OCI-LY3 (cell line): ENCODE results near the gene NOS1AP.

ENCODE experiments used
- H2AFZ ChIP-seq: fragments of 200-600, 300-600 bp; shearing (Covaris generic); 2 replicates; pipeline ENCODE4 v1.6.0; 2014; ENCODE audit warnings: antibody characterized with exemption, low read depth, low read length
- H3K27ac ChIP-seq: fragments of 200-600, 300-600 bp; sonication (generic); 2 replicates; pipeline ENCODE4 v1.5.1; 2014; ENCODE audit warnings: mild to moderate bottlenecking, low read length, moderate library complexity, mixed read lengths
- H3K27me3 ChIP-seq: fragments of 200-600, 300-600 bp; sonication (generic); 2 replicates; pipeline ENCODE4 v1.6.1; 2014; ENCODE audit warnings: low read depth, low read length, mixed read lengths
- H3K36me3 ChIP-seq: fragments of 200-600, 300-600 bp; sonication (generic); replicated peaks from 2 replicates; pipeline ENCODE3; 2014; ENCODE audit warnings: low read depth, low read length, mixed read lengths
- H3K4me1 ChIP-seq: fragments of 300-600, 200-600 bp; sonication (generic); 2 replicates; pipeline ENCODE4 v1.6.1; 2014; ENCODE audit warnings: low read length, mixed read lengths
- H3K4me2 ChIP-seq: fragments of 200-600, 300-600 bp; sonication (generic); 2 replicates; pipeline ENCODE4 v1.6.1; 2014; ENCODE audit warnings: low read length, mixed read lengths
- H3K4me3 ChIP-seq: fragments of 300-600, 200-600 bp; sonication (generic); 2 replicates; pipeline ENCODE4 v1.5.1; 2014; ENCODE audit warnings: antibody characterized with exemption, mild to moderate bottlenecking, low read length, moderate library complexity
- H3K79me2 ChIP-seq: fragments of 300-600, 200-600 bp; shearing (Covaris generic); 2 replicates; pipeline ENCODE4 v1.6.1; 2014; ENCODE audit warnings: mild to moderate bottlenecking, low read length, mixed read lengths
- H3K9ac ChIP-seq: fragments of 300-600, 200-600 bp; shearing (Covaris generic); 2 replicates; pipeline ENCODE4 v1.6.0; 2014; ENCODE audit warnings: mild to moderate bottlenecking, low read length, moderate library complexity
- H3K9me3 ChIP-seq: fragments of 200-600, 300-600 bp; shearing (Covaris generic); 2 replicates; pipeline ENCODE4 v1.6.1; 2014; ENCODE audit warnings: low read length, mixed read lengths; ENCODE audit not compliant: insufficient read depth
- H4K20me1 ChIP-seq: fragments of 200-600, 300-600 bp; sonication (generic); 2 replicates; pipeline ENCODE4 v1.6.1; 2016; ENCODE audit warnings: low read length, mixed read lengths; ENCODE audit not compliant: insufficient read depth
- CTCF ChIP-seq: fragments of 200-600, 300-600 bp; sonication (generic); IDR thresholded peaks from 2 replicates; pipeline ENCODE4 v1.5.1; 2014; ENCODE audit warnings: antibody characterized with exemption, low read length, low read depth
- EZH2phosphoT487 ChIP-seq: fragments of 200-600 bp; shearing (Covaris generic); IDR thresholded peaks from 2 replicates; pipeline ENCODE4 v1.6.1; 2018; ENCODE audit warnings: antibody characterized with exemption, mixed run types, low read depth

Gene NOS1AP

GRCh38 chr1:162138112-162138511, 68.6 kb downstream of the NOS1AP start:
- H3K4me2 ChIP-seq = no peak overlapping the region
- H3K9me3 ChIP-seq = no peaks in the 10 kb centered on the region
- no peak overlapping the region for H3K27ac ChIP-seq
- H3K27me3 ChIP-seq = peaks cover 81% of the 10 kb centered on the region
- no peak overlapping the region for H3K4me3 ChIP-seq
- TF ChIP-seq CTCF (no peak), EZH2phosphoT487 (no peak)
- no peak overlapping the region for H2AFZ ChIP-seq
- no peaks in the 10 kb centered on the region for H3K36me3 ChIP-seq
- H4K20me1 ChIP-seq = no peaks in the 10 kb centered on the region
- no peaks in the 10 kb centered on the region for H3K4me1 ChIP-seq
- no peak overlapping the region for H3K9ac ChIP-seq
- H3K79me2 ChIP-seq = no peaks in the 10 kb centered on the region

GRCh38 chr1:162138599-162139181, 69.2 kb downstream of the NOS1AP start:
- H3K27ac ChIP-seq = no peak overlapping the region
- no peak overlapping the region for H3K9ac ChIP-seq

GRCh38 chr1:162139211-162139610, 69.7 kb downstream of the NOS1AP start:
- Histone ChIP-seq H3K36me3 (no peaks in the 10 kb centered on the region), H3K9ac (no peak overlapping the region), H3K79me2 (no peaks in the 10 kb centered on the region), H3K4me2 (no peak overlapping the region), H2AFZ (no peak overlapping the region), H3K4me3 (no peak overlapping the region), H3K9me3 (no peaks in the 10 kb centered on the region), H4K20me1 (no peaks in the 10 kb centered on the region), H3K27ac (no peak overlapping the region), H3K4me1 (no peaks in the 10 kb centered on the region), H3K27me3 (peaks cover 82% of the 10 kb centered on the region)
- TF ChIP-seq EZH2phosphoT487 (no peak), CTCF (no peak)

More at GRCh38 chr1:162138599-162139181, 69.2 kb downstream of the NOS1AP start:
- Histone ChIP-seq H3K36me3 (no peaks in the 10 kb centered on the region), H3K79me2 (no peaks in the 10 kb centered on the region), H3K4me2 (no peak overlapping the region), H3K27me3 (peaks cover 78% of the 10 kb centered on the region), H3K4me3 (no peak overlapping the region), H3K4me1 (no peaks in the 10 kb centered on the region), H4K20me1 (no peaks in the 10 kb centered on the region), H3K9me3 (no peaks in the 10 kb centered on the region), H2AFZ (no peak overlapping the region)
- no peak for TF ChIP-seq EZH2phosphoT487
- TF ChIP-seq CTCF = no peak

- no peaks in the 10 kb centered on the region for H3K36me3 ChIP-seq
- no peaks in the 10 kb centered on the region for H3K79me2 ChIP-seq
- H2AFZ ChIP-seq = no peak overlapping the region
- peaks cover 69% of the 10 kb centered on the region for H3K27me3 ChIP-seq
- H3K9me3 ChIP-seq = no peaks in the 10 kb centered on the region
- no peak overlapping the region for H3K9ac ChIP-seq
- TF ChIP-seq EZH2phosphoT487 (no peak), CTCF (no peak)
- H3K4me2 ChIP-seq = no peak overlapping the region
- no peak overlapping the region for H3K4me3 ChIP-seq
- no peak overlapping the region for H3K27ac ChIP-seq
- H4K20me1 ChIP-seq = no peaks in the 10 kb centered on the region
- H3K4me1 ChIP-seq = no peaks in the 10 kb centered on the region
These were observed 72.0 kb downstream of the NOS1AP start for GRCh38 chr1:162141281-162142054.
